Transverse colon (tissue), 4 donors: ENCODE results near the gene GALNT1. TPM values are rescaled to one million over a fixed set of nuclear protein-coding genes. Genes with fewer than 3 reads are reported as not detected.

Source experiments
- DNase-seq: peaks from one replicate; pipeline ENCODE4 v3.0.0-alpha.2; 2019
- H3K27ac ChIP-seq, 4 donors: fragments of 200-600 bp; sonication (generic); 2 replicates each; pipeline ENCODE4 v1.5.1; 2016 to 2018; ENCODE audit warnings: inconsistent platforms in 4 of 4
- H3K27me3 ChIP-seq: fragments of 200-600 bp; sonication (generic); 2 replicates; pipeline ENCODE4 v1.5.1; 2017; ENCODE audit warnings: inconsistent platforms
- H3K36me3 ChIP-seq, 4 donors: fragments of 200-600 bp; sonication (generic); 2 replicates each; pipeline ENCODE4 v1.5.1; 2017 to 2019; ENCODE audit warnings: inconsistent platforms in 4 of 4
- H3K4me1 ChIP-seq, 4 donors: fragments of 200-600 bp; sonication (generic); 2 replicates each; pipeline ENCODE4 v1.5.1; 2017 to 2020; ENCODE audit warnings: inconsistent platforms in 4 of 4
- H3K4me3 ChIP-seq, 4 donors: fragments of 200-600 bp; sonication (generic); 1 replicate in 1 of 4; 2 replicates in 3 of 4; pipeline versions ENCODE4 v1.5.1 to v1.6.1; 2017 to 2019; ENCODE audit warnings: inconsistent platforms in 4 of 4
- H3K9me3 ChIP-seq, 2 donors: fragments of 200-600 bp; sonication (generic); 2 replicates each; pipeline ENCODE4 v1.5.1; 2017 to 2019; ENCODE audit warnings: inconsistent platforms in 2 of 2
- CTCF ChIP-seq, 5 experiments: fragments of 200-600 bp in 3 of 5; fragments of 450-650 bp in 2 of 5; sonication (generic) in 3 of 5; IDR thresholded peaks; 1 replicate in 2 of 5; 2 replicates in 3 of 5; pipeline ENCODE4 v1.5.1; 2016 to 2017; ENCODE audit warnings: antibody characterized with exemption in 5 of 5, inconsistent platforms in 3 of 5, mild to moderate bottlenecking in 2 of 5, moderate library complexity in 1 of 5
- EP300 ChIP-seq: sonication (generic); formaldehyde crosslinking; IDR thresholded peaks from one replicate; pipeline ENCODE4 v1.6.1; 2017; ENCODE audit warnings: antibody characterized with exemption, low read depth
- POLR2A ChIP-seq: fragments of 450-650 bp; IDR thresholded peaks from one replicate; pipeline ENCODE4 v1.6.1; 2016; ENCODE audit warnings: antibody characterized with exemption, mild to moderate bottlenecking, moderate library complexity
- POLR2AphosphoS5 ChIP-seq, 3 donors: sonication (generic); formaldehyde crosslinking; IDR thresholded peaks; one replicate each; pipeline ENCODE4 v1.6.1; 2016; ENCODE audit warnings: antibody characterized with exemption in 3 of 3
- WGBS, 2 donors: methylation state at CpG; one replicate each; pipeline ENCODE4 v1.1.5; 2018; ENCODE audit warnings: low coverage in 1 of 2; 5-methylcytosine and 5-hydroxymethylcytosine counted together
- in situ Hi-C, 4 donors: fragments of 200-750 bp; cut with MboI; loops; one replicate each; pipeline versions ENCODE4 v1.15.0 to v1.15.1; 2017; ENCODE audit warnings: low sequenced_read_pairs in 3 of 4, low pct_ligation_motif_present in 1 of 4, low pct_unique_long_range_greater_than_20kb in 1 of 4
- intact Hi-C: fragments of 100-400 bp; cut with DNase I; formaldehyde crosslinking; loops from one replicate; pipeline ENCODE4 v1.15.1; 2023; ENCODE audit warnings: low total_unique reads
- total RNA-seq, 4 donors: library from RNA; depleted of rRNA; stranded (reverse); fragments of >200 nt; gene quantifications; one replicate each; pipeline ENCODE4 v1.1.0, GENCODE V29; 2016

Gene GALNT1
- total RNA-seq, 4 donors from 2014 or later: 21.7 to 86.8 (median 57.6) TPM

GRCh38 chr18:35610089-35610488 is 28.5 kb downstream of the GALNT1 start:
- WGBS, 2 donors: 39 to 67% methylated on average over 1 to 3 of the region's 3 CpGs
- in situ Hi-C loops (no loop called here), intact Hi-C loops (no loop called here)
- no peaks in the 10 kb centered on the region for H3K27me3 ChIP-seq
- TF ChIP-seq EP300: no peak
- no peak for TF ChIP-seq POLR2A
- TF ChIP-seq CTCF (IDR thresholded peaks at IDR 0.05): no peak
- no peak for TF ChIP-seq POLR2AphosphoS5 (IDR thresholded peaks at IDR 0.05)
- H3K4me1 ChIP-seq: peaks cover 0 to 56% (median under 1%) of the 10 kb centered on the region in 4 donors
- no peak overlapping the region for H3K4me3 ChIP-seq
- peak; percentile 38 for DNase-seq
- peak overlapping the region in 1 of 4 donors; percentile 10 for H3K27ac ChIP-seq
- no peaks in the 10 kb centered on the region for H3K36me3 ChIP-seq
- no peaks in the 10 kb centered on the region for H3K9me3 ChIP-seq

GRCh38 chr18:35610724-35611123 is 29.2 kb downstream of the GALNT1 start:
- no peaks in the 10 kb centered on the region for H3K9me3 ChIP-seq
- peaks cover 0 to 60% (median 6%) of the 10 kb centered on the region in 4 donors for H3K4me1 ChIP-seq
- intact Hi-C loops: no loop called here
- in situ Hi-C loops: no loop called here
- no peak for DNase-seq
- H3K4me3 ChIP-seq: no peak overlapping the region
- TF ChIP-seq POLR2AphosphoS5 (IDR thresholded peaks at IDR 0.05) (no peak), POLR2A (no peak), CTCF (IDR thresholded peaks at IDR 0.05) (no peak), EP300 (no peak)
- H3K36me3 ChIP-seq: no peaks in the 10 kb centered on the region
- H3K27ac ChIP-seq: no peak overlapping the region
- no peaks in the 10 kb centered on the region for H3K27me3 ChIP-seq

GRCh38 chr18:35611518-35611917 is 30.0 kb downstream of the GALNT1 start:
- no peak for DNase-seq
- H3K9me3 ChIP-seq: no peaks in the 10 kb centered on the region
- H3K27ac ChIP-seq: no peak overlapping the region
- in situ Hi-C loops (no loop called here), intact Hi-C loops (no loop called here)
- no peaks in the 10 kb centered on the region for H3K36me3 ChIP-seq
- peaks cover 0 to 64% (median 14%) of the 10 kb centered on the region in 4 donors for H3K4me1 ChIP-seq
- no peaks in the 10 kb centered on the region for H3K27me3 ChIP-seq
- 71% methylated on average over 1 of the region's 1 CpG; no CpG with 5 or more reads in 1 of the 2 donors for WGBS, 2 donors
- TF ChIP-seq POLR2AphosphoS5 (IDR thresholded peaks at IDR 0.05) (no peak), CTCF (IDR thresholded peaks at IDR 0.05) (no peak), POLR2A (no peak), EP300 (no peak)
- no peak overlapping the region for H3K4me3 ChIP-seq

- Histone ChIP-seq H3K27me3 (no peaks in the 10 kb centered on the region), H3K36me3 (no peaks in the 10 kb centered on the region), H3K27ac (peak overlapping the region; percentile 69 to 77 (median 72)), H3K4me1 (peaks cover 12 to 80% (median 32%) of the 10 kb centered on the region in 4 donors), H3K4me3 (no peak overlapping the region), H3K9me3 (no peaks in the 10 kb centered on the region)
- DNase-seq: no peak
- WGBS, 2 donors: 91 to 100% methylated on average over 2 of the region's 2 CpGs
- TF ChIP-seq CTCF (IDR thresholded peaks at IDR 0.05) (no peak), EP300 (no peak), POLR2AphosphoS5 (IDR thresholded peaks at IDR 0.05) (no peak), POLR2A (no peak)
- in situ Hi-C loops: no loop called here
- intact Hi-C loops: no loop called here
These were observed 34.5 kb downstream of the GALNT1 start for GRCh38 chr18:35616074-35616473.
